ENCODE data around the gene KRTAP12-1.
"Not testable (repeated sequence)": the region's sequence is repeated elsewhere in the genome, so short reads cannot be mapped to it uniquely, and the experiment has no call there.

Gene KRTAP12-1

GRCh38 chr21:44697172-44697810, 15.3 kb upstream of the KRTAP12-1 start, which contains the start of gene KRTAP10-12:
Gene KRTAP10-12 (plus strand): TSS chr21:44697172. CDS start chr21:44697202, 30 bp downstream.
- peak; percentile 95 for DNase-seq

GRCh38 chr21:44696572-44696971, 14.6 kb upstream of the KRTAP12-1 start:
- DNase-seq = no peak

- no peak for DNase-seq
These were observed 13.7 kb upstream of the KRTAP12-1 start for GRCh38 chr21:44695641-44696040.

- no peak for DNase-seq
These were observed 13.2 kb upstream of the KRTAP12-1 start for GRCh38 chr21:44695184-44695583.

GRCh38 chr21:44694776-44695175, 12.8 kb upstream of the KRTAP12-1 start:
- no peak for DNase-seq

- no peak for DNase-seq
These were observed 11.0 kb upstream of the KRTAP12-1 start for GRCh38 chr21:44692798-44693512.

- DNase-seq = no peak
These were observed 9.7 kb upstream of the KRTAP12-1 start for GRCh38 chr21:44691686-44692085.

GRCh38 chr21:44689740-44690139, 7.8 kb upstream of the KRTAP12-1 start:
- DNase-seq = not testable (repeated sequence)

GRCh38 chr21:44687671-44688070, 5.7 kb upstream of the KRTAP12-1 start:
- DNase-seq = peak; percentile 60

- peak; percentile 30 for DNase-seq
These were observed 5.0 kb upstream of the KRTAP12-1 start for GRCh38 chr21:44686843-44687561.

GRCh38 chr21:44686000-44686781, 4.2 kb upstream of the KRTAP12-1 start:
- no peak for DNase-seq

- DNase-seq = not testable (repeated sequence)
These were observed 3.1 kb upstream of the KRTAP12-1 start for GRCh38 chr21:44685050-44685449.

- DNase-seq = no peak
These were observed 2.5 kb upstream of the KRTAP12-1 start for GRCh38 chr21:44684483-44684882.

- no peak for DNase-seq
These were observed 2.1 kb upstream of the KRTAP12-1 start for GRCh38 chr21:44684077-44684476.

GRCh38 chr21:44682580-44683151, 703 bp upstream of the KRTAP12-1 start:
- no peak for DNase-seq

GRCh38 chr21:44681152-44681551, 811 bp downstream of the KRTAP12-1 start:
- DNase-seq = no peak

- no peak for DNase-seq
These were observed 4.1 kb downstream of the KRTAP12-1 start for GRCh38 chr21:44677881-44678280.

- DNase-seq = no peak
These were observed 10.1 kb downstream of the KRTAP12-1 start for GRCh38 chr21:44671911-44672310.

- no peak for DNase-seq
These were observed 11.1 kb downstream of the KRTAP12-1 start for GRCh38 chr21:44670642-44671432.

GRCh38 chr21:44667612-44668011, 14.4 kb downstream of the KRTAP12-1 start:
- no peak for DNase-seq

GRCh38 chr21:44666401-44667320, 15.3 kb downstream of the KRTAP12-1 start, which contains the start of gene KRTAP12-2:
Gene KRTAP12-2 (minus strand): TSS chr21:44666927. CDS start chr21:44666886, 41 bp downstream.
- peak; percentile 96 for DNase-seq

All from NCI-H69 (cell line).